ENCODE results near the gene STOM.
"Not testable (repeated sequence)": the region's sequence is repeated elsewhere in the genome, so short reads cannot be mapped to it uniquely, and the experiment has no call there.

The STOM gene

GRCh38 chr9:121369595-121370265, at the start of gene STOM:
STOM (minus strand) TSS chr9:121370250; CDS start chr9:121370187, 63 bp downstream.
- no peak for DNase-seq (ENCODE audit: low spot score)

GRCh38 chr9:121411993-121412392, 41.9 kb upstream of the STOM start:
- DNase-seq (ENCODE audit: low spot score), result no peak

GRCh38 chr9:121405899-121406298, 35.8 kb upstream of the STOM start:
- DNase-seq (ENCODE audit: low spot score), result no peak

GRCh38 chr9:121404906-121405305, 34.9 kb upstream of the STOM start:
- no peak for DNase-seq (ENCODE audit: low spot score)

GRCh38 chr9:121399883-121400607, 30.0 kb upstream of the STOM start:
- peak; percentile 13 for DNase-seq (ENCODE audit: low spot score)

GRCh38 chr9:121399126-121399882, 29.3 kb upstream of the STOM start:
- no peak for DNase-seq (ENCODE audit: low spot score)

GRCh38 chr9:121398374-121398773, 28.3 kb upstream of the STOM start:
- no peak for DNase-seq (ENCODE audit: low spot score)

- DNase-seq (ENCODE audit: low spot score), result not testable (repeated sequence)
Observed at GRCh38 chr9:121397277-121397676, 27.2 kb upstream of the STOM start.

- no peak for DNase-seq (ENCODE audit: low spot score)
Observed at GRCh38 chr9:121395558-121395957, 25.5 kb upstream of the STOM start.

- DNase-seq (ENCODE audit: low spot score), result no peak
Observed at GRCh38 chr9:121394292-121394691, 24.2 kb upstream of the STOM start.

DNA sequence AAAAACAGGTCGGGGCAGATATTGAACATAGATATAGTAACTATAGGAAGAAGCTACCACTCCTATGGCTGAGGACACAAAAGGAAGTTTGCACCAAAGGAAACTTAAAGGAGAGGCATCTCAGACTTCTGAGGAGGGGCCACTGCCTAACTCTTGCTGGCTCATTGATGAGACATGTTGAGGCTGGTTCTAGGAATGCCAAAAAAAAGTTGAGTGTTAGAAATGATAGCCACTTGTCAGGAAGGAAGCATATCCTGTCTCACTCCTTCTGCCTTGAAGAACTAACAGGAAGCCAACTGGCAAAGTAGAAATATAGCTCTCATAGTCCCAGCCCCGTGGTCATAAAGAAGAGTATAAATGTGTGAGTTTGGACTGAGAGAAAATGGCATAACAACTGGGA, 23.3 kb upstream of the STOM start:
- DNase-seq (ENCODE audit: low spot score), result no peak

GRCh38 chr9:121390372-121390771, 20.3 kb upstream of the STOM start:
- DNase-seq (ENCODE audit: low spot score), result no peak

DNA sequence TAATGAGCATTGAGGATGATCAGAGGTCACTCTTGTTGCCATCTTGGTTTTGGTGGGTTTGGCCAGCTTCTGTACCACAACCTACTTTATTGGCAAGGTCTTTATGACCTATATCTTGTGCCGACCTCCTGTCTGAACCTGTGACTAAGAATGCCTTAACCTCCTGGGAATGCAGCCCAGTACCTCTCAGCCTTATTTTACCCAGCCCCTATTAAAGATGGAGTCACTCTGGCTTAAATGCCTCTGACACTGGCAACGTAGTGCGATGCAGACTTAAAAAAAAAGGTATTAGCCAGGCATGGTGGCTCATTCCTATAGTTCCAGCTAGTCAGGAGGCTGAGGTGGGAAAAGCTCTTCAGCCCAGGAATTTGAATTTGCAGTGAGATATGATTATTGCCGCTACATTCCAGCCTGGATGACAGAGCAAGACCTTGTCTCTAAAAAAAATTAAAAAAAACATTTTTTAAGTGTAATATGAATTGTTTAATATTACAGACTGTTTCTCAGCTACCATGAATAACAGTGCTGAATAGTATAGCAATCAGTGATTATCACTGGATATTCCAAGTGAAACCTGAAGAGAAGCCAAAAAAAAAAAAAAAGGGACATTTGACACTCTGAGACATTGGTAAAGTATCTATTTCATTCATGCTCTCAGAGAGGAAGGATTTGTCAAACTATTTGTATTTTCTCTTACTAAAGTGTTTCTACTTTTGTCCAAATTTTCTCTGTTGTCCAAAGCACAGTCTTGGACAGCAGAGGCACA, 18.3 kb upstream of the STOM start:
- DNase-seq (ENCODE audit: low spot score), result no peak

DNA sequence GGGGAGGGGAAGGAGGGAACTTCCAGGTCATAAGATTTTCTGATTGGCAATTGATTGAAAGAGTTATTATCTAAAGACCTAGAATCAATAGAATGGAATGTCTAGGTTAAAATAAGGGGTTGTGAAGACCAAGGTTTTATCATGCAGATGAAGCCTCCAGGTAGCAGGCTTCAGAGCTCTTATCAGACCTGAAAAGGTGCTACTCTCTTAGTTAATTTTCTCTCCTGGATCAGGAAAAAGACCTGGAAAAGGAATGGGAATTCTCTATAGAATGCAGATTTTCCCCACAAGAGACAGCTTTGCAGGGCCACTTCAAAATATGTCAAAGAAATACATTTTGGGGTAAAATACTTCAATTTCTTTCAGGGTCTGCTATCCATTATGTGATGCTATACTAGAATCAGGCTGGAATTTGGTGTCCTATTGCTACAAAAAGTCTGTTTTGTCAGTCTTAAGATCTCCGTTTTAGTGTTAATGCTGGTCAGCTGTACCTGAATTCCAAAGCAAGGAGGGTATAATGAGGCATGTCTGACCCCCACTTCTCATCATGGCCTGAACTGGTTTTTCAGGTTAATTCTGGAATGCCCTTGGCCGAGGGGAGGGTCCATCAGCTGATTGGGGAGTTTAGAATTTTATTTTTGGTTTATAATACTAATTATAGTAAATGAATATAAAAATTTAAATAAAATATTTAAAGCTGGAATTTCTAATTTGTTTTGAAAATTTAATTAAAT, 16.6 kb upstream of the STOM start:
- DNase-seq (ENCODE audit: low spot score), result no peak

DNA sequence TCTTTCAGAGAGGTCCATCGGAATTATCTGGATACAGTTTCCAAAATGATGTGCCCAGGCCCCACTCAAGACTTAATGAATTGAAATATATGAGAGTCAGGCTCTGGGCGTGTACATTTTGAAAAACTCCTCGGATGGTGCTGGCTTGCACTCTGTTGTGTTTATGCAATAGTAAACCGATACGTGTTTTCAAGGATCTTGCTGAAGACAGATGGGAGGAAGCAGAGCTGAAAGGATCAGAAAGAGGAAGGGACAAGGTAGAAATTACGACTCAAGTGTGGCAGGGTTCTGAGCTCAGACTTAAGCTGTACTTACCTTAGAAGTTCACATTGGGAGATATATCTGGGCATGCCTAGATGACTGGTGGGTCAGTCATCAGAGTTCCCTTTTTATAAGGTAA, 13.7 kb upstream of the STOM start:
- no peak for DNase-seq (ENCODE audit: low spot score)

- no peak for DNase-seq (ENCODE audit: low spot score)
Observed at GRCh38 chr9:121380846-121381245, 10.8 kb upstream of the STOM start.

DNA sequence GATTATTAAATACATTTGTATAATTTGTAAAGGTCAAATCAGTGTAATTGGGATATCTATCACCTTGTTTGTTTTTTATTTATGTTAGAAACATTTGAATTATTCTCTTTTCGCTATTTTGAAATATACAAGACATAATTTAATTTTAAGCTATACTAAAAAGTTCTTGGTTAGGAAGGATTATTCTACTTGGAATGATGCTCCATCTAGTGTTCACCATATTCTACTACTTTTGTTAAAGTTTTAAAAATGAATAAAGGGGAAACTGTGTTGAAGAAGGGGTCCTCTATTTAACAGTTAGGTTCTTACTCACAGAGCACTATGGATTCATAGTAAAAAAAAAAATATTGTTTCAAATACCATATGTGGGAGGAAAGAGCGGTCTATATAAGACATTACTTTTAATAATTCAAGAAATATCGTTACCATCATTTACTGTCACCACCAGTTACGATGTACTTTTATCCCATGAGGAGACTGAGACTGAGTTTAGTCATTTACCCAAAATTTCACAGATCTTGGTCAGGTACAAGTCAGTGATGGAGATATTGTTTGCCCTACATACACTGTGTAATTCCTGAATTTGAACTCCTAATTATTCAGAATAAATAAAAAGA, 6.3 kb upstream of the STOM start:
- no peak for DNase-seq (ENCODE audit: low spot score)

GRCh38 chr9:121373011-121373729, 3.1 kb upstream of the STOM start:
- DNase-seq (ENCODE audit: low spot score), result peak; percentile 15

- DNase-seq (ENCODE audit: low spot score), result peak; percentile 58
Observed at GRCh38 chr9:121372239-121373010, 2.4 kb upstream of the STOM start.
